ENCODE results near the gene EEF1AKMT4.
A peak's percentile ranks its signal among the peaks of the same experiment; 100 is the strongest.
"Not testable (repeated sequence)": the region's sequence is repeated elsewhere in the genome, so short reads cannot be mapped to it uniquely, and the experiment has no call there.

Gene EEF1AKMT4

DNA sequence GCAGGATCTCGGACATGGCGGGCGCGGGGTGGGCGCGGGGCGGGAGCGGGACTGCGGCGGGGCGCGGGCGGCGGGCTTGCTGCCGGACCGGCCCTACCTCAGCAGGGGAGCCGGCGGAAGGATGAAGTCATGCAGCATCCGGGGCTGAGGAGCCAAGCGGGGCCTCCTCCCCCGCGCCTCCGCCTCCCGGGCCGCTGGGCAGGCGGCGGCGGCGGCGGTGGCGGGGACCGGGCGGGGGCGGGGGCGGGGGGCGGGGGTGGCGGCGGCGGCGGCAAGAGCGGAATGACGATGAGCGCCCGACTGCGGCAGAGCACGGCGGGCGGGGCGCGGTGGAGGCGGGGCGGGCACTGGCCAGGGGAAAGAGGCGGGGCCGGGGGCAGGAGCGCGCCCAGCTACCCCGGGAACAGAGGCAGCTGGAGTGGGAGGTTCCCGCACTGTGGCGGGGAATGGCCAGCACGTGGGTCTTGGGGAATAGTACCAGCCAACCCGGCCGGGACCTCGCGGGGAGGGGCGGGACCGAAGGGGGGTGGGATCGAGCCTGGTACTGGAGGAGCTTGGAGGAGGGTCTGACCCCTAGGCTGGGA is 11.9 kb downstream of the EEF1AKMT4 start, which contains the start of gene CAMK2N2:
Gene CAMK2N2 (minus strand): TSS at position 284 of the 584 bp plus-strand sequence. CDS start 268 bp downstream, at position 16.
- peak; percentile 92 to 98 (median 97) for DNase-seq

DNA sequence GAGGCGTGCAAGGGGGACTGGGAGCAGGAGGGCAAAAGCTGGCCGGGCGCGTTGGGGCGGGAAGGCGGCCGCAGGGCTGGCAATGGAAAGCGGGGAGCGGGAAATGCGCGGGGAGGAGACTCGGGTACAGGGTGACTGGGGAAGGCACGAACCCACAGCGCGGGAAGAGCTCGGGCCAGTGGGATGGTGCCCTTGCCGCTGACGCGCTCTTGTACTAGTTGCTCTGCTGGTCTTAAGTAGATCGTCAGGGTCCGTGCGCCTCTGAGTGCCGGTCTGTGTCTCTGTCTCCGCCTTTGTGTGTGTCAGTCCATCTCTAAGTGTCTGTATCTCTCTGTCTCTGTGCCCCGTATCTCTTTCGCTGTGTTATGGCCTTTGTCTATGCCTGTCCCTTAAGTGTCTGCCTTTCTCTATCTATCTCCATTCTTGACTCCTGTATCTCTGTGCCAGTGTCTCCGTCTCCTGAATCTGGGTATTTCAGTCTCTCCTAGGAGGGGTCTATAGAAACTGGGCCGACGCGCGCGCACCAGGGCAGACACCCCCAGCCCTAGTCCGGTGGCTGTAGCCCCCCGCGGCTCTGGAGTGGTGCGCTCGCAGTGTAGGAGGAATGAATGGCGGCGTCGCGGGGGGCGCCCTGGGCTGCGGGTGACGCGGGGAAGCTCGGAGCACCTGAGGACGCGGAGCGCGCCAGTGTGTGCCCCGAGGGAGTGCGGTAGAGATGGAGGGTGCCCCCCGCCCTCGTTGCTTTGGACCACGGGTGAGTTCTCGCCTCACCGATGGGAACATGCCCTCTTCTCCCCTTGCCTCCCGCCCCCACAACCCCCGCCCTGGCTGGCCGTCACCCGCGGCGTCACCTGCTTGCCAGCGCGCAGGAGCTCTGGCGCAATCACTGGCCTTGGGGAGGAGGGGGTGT is 12.6 kb downstream of the EEF1AKMT4 start:
- peak; percentile 74 to 95 (median 92) for DNase-seq

DNA sequence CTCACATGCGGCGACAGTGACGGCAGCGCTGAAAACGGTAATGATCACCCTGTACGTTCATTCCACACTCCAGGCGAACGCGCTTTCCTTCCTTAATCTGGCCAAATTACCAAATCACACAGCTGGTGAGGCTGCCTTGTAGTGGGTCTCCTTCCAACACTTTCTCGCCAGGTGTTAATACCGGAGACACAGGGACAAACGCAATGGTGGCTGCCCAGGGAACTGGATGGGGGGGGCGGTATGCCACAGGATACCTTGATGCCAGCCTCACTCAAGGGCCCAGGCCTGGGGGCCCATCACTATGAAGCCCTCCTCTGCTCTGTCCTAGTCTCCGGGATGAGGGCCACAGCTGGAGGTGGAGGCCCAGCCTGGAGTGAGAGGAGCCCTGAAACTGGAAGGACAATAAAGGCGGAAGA is 13.3 kb downstream of the EEF1AKMT4 start:
- peak in 1 of 3 experiments; percentile 51 for DNase-seq

DNA sequence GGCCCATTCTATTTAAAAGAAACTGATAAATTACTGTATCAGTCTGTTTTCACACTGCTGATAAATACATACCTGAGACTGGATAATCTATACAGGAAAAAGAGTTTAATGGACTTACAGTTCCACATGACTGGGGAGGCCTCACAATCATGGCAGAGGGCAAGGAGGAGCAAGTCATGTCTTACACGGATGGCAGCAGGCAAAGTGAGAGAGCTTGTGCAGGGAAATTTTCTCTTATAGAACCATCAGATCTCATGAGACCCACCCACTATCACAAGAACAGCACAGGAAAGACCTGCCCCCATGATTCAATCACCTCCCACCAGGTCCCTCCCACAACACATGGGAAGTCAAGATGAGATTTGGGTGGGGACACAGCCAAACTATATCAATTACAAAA is 17.8 kb downstream of the EEF1AKMT4 start:
- DNase-seq, result not testable (repeated sequence)

DNA sequence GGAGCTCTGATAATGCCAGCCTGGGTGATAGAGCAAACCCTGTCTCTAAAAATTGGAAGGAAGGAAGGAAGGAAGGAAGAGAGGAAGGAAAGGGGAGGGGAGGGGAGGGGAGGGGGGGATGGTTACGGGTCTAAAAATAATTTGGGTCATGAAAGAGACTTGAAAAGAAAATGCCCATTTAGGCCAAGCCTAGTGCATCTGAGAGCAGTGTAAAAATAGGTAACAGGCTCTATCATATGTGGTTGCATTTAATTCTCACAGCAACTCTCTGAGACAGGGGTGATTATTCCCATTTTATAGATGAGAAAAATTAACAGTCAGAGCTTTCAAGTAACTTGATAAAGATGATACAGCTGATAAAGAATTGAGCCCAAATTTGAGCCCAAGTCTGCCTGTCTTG is 22.8 kb downstream of the EEF1AKMT4 start:
- DNase-seq, result no peak

DNA sequence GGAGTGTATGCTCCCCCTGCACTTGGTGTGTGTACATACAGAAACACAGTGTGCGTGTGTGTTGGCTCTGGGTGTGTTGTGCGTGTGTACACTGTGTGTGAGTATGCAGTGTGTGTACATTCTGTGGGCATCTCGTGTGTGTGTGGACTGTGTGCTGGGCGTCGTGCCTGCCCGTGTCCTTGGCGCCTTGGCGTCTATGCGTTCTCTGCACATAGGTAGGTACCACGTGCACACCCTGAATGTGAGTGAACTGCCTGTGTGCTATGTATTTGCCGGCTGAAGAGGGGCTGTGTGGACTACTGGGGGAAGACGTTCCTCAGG is 25.9 kb downstream of the EEF1AKMT4 start:
- DNase-seq, result peak in 1 of 3 experiments; percentile 50

DNA sequence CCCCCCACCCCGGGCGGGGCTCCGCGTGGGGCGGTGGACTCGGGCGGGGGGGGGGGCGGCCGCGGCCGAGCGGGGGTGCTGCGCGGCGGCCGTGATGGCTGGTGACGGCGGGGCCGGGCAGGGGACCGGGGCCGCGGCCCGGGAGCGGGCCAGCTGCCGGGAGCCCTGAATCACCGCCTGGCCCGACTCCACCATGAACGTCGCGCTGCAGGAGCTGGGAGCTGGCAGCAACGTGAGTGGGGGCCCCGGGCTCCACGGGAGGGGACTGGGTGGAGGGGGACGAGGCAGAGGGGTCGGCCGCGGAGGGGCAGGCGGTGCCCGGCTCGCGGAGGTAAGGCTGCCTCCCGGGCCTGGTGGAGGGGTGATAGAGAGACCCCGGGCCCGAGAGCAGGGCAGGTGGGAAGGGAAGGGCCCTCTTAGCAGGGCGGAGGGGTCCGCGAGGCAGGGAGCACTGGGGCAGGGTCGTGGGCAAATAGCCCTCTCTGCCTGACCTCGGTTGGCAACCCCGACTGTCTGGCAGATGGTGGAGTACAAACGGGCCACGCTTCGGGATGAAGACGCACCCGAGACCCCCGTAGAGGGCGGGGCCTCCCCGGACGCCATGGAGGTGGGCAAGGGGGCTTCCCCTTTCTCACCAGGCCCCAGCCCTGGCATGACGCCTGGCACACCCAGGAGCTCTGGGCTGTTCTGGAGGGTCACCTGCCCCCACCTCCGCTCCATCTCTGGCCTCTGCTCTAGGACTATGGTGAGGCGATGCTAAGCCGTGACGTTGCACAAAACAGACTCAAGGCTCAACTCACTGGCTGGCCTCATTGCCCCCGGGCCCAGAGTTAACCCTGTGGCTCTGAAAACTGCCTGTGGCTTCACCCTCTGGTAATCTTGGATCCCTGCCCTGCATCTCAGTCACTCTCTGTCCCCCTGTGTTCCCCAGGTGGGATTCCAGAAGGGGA is 26.8 kb downstream of the EEF1AKMT4 start, which contains the start of gene ECE2:
Gene ECE2 (plus strand): TSS at position 62 of the 950 bp plus-strand sequence. CDS start 132 bp downstream, at position 194.
- DNase-seq, result peak in 1 of 3 experiments; percentile 50

DNA sequence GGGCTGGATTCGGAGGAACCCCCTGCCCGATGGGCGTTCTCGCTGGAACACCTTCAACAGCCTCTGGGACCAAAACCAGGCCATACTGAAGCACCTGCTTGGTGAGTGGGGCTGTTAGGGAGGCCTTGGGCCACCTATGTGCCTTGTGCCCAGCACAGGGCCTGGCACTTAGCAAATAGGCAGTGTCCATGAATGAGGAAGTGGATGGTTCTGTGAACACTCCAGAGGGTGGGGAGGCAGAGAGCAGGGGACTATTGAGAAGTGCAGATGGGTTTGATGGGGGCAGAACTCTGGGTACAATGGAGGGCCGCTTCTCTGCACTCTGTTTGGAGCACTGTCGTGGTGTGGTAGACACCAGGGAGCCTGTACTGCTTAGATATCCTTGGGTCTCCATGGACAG is 27.9 kb downstream of the EEF1AKMT4 start:
- no peak for DNase-seq

DNA sequence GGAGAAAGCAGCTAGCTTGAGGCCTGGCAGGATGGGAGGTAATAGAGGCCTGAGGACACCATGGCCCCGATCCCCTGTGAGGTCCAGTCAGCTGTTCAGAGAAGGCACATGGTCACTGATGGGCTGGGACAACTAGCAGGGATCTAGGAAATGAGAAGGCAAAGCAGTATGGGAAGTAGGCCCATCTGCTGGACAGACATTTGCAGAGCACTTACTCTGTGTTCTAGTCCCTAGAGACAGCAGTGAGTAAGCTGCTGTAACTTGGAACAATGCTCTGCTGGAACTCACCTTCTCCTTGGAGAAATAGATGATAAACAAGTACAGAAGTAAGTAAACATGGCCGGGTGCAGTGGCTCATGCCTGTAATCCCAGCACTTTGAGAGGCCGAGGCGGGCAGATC is 33.5 kb downstream of the EEF1AKMT4 start:
- DNase-seq, result no peak

DNA sequence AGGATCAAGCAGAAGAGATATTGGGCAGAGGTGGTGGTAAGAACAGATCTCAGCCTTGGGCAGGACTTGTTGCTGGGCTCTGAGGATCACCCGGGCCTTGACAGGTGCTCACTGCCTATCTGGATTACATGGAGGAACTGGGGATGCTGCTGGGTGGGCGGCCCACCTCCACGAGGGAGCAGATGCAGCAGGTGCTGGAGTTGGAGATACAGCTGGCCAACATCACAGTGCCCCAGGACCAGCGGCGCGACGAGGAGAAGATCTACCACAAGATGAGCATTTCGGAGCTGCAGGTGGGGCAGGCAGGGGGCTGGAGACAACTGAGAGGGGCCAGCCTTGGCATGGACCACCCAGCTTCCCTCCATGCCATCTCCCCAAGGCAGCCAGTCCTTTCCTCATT is 34.2 kb downstream of the EEF1AKMT4 start:
- DNase-seq, result no peak

DNA sequence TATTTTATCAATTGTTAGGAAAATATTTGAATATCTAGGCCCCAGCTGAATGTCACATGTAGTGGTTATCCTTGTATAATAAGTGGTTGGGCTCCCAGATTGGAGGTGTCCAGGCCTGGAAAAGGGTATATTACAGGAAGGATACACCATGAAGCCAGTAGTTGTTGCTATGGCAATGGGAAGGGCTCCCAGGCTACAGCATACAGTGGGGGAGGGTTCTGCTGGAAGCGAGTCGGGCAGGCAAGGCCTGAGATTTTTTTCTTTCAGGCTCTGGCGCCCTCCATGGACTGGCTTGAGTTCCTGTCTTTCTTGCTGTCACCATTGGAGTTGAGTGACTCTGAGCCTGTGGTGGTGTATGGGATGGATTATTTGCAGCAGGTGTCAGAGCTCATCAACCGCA is 35.2 kb downstream of the EEF1AKMT4 start:
- peak; percentile 53 to 95 (median 86) for DNase-seq

DNA sequence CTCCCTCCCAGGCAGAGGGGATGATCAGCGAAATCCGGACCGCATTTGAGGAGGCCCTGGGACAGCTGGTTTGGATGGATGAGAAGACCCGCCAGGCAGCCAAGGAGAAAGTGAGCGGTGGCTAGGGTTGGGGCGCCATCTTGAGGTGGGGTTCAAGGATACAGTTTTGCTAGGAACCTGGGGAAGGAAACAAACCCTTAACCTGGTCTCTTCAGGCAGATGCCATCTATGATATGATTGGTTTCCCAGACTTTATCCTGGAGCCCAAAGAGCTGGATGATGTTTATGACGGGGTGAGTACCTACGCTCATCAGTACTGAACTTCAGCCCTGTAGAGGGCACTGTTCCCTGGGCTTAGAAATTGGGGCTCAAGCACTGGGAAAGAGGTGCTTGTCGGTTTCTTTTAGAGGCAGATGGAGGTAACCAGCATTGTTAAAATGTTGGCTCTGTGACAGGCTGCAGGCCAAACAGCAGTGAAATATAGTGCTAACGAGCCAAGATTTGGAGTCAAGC is 40.0 kb downstream of the EEF1AKMT4 start:
- DNase-seq, result peak; percentile 57 to 80 (median 61)

DNA sequence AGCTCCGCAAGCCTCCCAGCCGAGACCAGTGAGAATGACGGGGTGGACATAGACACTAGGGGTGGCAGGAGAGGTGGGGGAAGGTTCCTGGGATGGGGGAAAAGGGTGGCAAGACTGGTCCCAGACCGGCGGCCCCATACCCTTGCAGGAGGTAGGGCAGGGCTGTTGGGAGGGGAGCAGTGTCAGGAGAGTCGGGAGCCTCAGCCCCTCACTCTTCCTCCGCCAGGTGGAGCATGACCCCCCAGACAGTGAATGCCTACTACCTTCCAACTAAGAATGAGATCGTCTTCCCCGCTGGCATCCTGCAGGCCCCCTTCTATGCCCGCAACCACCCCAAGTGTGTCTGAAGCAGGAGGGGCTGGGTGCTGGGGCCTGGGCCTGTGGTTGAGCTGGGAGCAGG is 40.9 kb downstream of the EEF1AKMT4 start:
- DNase-seq, result no peak

DNA sequence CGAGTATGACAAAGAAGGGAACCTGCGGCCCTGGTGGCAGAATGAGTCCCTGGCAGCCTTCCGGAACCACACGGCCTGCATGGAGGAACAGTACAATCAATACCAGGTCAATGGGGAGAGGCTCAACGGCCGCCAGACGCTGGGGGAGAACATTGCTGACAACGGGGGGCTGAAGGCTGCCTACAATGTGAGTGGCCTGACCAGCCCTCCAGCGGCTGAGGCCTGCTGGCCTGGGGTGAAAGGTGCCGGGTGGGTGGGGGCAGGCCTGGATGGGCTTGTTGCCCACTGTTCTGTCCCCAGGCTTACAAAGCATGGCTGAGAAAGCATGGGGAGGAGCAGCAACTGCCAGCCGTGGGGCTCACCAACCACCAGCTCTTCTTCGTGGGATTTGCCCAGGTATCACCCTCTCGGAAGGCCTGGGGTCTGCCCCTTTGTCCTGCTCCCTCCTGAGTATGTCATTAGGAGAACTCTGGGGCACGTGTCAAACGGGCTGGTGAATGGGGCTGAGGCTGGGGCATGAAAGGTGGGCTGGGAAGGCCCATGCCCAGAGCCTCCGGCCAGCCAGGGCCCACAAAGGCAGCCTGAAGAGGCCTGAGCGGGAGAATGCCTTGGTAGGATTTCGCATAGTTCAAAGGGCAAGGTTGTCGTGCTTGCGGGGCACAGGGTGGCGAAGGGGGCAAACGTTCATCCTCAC is 41.7 kb downstream of the EEF1AKMT4 start:
- no peak for DNase-seq

DNA sequence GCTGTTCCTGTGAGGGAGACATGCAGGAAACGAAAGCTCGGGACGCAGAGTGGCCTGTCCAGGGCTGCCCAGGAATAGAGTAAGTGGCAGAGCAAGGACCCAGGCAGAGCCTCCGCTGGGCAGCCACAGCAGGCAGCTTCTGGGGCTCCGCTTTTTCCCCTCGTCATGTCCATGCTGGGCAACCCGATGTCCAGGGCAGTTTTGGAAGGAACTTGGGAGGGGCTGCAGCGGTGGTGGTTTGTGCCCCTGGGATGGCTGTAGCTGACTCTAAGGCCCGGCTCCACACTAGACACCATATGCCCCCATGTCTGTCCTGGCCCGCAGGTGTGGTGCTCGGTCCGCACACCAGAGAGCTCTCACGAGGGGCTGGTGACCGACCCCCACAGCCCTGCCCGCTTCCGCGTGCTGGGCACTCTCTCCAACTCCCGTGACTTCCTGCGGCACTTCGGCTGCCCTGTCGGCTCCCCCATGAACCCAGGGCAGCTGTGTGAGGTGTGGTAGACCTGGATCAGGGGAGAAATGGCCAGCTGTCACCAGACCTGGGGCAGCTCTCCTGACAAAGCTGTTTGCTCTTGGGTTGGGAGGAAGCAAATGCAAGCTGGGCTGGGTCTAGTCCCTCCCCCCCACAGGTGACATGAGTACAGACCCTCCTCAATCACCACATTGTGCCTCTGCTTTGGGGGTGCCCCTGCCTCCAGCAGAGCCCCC is 42.4 kb downstream of the EEF1AKMT4 start:
- DNase-seq, result no peak

DNA sequence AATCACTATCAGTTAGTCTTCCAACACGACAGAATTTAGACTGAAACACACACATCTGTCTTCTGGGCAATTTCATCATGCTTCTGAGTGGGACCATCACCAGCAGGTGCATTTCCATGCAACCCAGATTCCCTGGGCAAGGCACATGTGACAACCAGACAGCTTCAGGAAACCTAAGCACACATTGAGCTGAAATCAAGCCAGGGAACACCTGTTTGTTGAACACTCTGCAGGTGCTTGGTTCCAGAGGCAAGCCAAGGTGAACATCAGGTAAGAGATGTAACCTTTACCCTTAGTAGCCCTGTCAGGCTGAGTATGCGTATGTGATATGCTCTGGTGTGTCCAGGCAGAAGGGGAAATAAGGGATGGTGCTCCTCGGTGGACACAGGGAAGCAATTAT is 46.3 kb downstream of the EEF1AKMT4 start:
- DNase-seq, result peak in 1 of 3 experiments; percentile 22

DNA sequence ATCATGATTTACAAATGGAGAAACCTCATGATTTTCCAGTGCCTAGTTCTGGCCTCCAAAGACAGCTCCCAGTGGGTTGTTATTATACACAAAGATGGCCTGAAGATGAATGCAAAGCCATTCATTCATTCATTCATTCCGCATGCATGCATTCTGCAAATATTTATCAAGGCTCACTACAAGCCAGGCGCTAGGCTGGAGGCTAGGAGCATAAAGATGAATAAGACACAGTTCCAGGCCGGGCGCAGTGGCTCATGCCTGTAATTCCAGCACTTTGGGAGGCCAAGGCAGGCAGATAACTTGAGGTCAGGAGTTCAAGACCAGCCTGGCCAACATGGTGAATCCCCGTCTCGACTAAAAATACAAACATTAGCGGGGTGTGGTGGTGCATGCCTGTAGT is 47.1 kb downstream of the EEF1AKMT4 start:
- DNase-seq, result no peak

DNA sequence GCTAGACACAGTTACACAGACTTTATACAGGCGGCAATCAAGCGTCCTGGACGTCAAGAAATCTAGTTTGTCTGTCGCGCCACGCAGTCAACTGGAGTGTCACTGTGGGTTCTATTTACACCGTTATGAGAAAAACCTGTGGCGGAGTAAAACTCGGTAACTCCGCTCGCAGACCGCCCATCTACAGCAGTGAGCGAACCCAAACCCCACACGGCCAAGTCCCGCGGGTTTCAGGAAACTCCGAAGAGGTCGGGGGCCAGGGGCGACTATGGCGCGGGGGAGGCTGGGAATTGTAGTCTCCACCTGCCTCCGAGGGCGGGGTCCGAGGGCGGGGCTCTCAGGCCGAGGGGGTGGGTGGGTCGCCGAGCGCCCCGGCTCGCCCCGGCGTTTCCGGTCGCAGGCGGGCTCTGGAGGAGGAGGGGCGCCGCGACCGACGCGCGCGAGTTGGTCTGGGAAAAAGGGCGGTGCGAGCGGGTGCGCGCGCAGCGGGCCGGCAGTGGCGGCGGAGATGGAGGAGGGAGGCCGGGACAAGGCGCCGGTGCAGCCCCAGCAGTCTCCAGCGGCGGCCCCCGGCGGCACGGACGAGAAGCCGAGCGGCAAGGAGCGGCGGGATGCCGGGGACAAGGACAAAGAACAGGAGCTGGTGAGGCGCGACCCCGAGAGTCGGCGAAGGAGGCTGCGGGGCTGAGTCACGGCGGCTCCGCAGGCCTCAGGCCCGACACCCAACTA is 49.5 kb downstream of the EEF1AKMT4 start, which contains the start of gene PSMD2:
Gene PSMD2 (plus strand): TSS at position 483 of the 729 bp plus-strand sequence. CDS start 26 bp downstream, at position 509.
- peak; percentile 95 to 99 (median 99) for DNase-seq

DNA sequence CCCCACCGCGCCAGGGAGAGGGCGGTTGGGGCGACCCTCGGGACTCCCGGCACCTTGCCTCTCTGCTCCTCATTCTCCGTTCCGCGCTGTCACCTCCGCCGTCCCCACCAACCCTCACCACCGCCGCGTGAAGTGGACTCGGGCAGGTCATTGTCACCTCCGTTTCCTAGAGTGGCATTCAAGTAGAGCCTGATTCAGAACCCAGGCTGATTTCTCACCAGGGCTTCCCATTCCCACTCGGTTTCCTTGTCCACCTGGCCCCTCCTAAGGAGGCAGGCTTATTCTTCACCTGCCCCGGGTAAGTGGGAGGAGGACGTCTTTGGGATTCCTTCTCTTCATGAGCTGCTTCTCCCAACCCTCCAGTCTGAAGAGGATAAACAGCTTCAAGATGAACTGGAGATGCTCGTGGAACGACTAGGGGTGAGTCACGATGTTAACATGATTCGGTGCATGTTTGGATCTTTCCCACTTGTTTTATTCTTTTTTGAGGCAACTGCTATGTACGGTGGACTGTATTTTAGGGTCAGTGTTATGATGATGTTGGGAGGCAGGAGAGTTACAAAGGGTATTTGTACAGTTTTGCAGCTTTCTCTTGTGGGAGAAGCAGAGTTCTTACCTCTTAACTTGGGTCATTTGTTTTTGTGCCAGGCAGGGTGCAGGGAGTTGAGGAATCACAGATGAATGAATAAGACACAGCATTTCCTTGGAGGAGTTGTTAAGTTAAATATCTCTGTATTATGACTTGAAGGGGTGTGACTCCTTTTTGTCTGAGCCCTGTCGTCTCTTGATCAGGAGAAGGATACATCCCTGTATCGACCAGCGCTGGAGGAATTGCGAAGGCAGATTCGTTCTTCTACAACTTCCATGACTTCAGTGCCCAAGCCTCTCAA is 50.3 kb downstream of the EEF1AKMT4 start:
- no peak for DNase-seq

DNA sequence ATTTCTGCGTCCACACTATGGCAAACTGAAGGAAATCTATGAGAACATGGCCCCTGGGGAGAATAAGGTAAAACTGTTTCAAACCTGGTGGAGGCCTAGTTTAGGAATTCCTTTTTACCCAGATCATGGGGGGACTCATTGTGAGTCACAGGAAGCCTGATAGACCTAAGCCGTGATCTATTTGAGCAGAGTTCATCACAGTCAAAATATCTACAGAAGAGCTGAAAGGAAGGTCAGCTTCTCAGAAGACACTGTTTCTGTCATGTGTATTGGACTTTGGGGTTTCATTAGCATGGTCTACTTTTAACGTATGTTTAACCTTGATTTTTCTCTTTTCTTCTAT is 50.9 kb downstream of the EEF1AKMT4 start:
- DNase-seq, result no peak
